Heart left ventricle (tissue), 16 donors: Measurements from ENCODE around the gene RIMS1. TPM values are rescaled to one million over a fixed set of nuclear protein-coding genes. Genes with fewer than 3 reads are reported as not detected.

Experiments used
- ATAC-seq, 4 donors: fragments of 200-7000 bp; cut with Tn5 transposase; one replicate each; pipeline ENCODE4 v1.9.1; 2020 to 2022; ENCODE audit warnings: moderate library complexity in 4 of 4, mild to moderate bottlenecking in 3 of 4, moderate number of reproducible peaks in 1 of 4
- DNase-seq, 5 donors: peaks; one replicate each; pipeline ENCODE4 v3.0.0-alpha.2; 2020
- H3K27ac ChIP-seq, 12 donors: fragments of 200-600 bp; sonication (generic) in 4 of 12; one replicate each; pipeline versions ENCODE4 v1.5.0 to v1.8.0; 2016 to 2022; ENCODE audit warnings: mild to moderate bottlenecking in 2 of 12
- H3K27me3 ChIP-seq, 9 donors: fragments of 200-600 bp; sonication (generic) in 2 of 9; one replicate each; pipeline versions ENCODE4 v1.5.1 to v1.8.0; 2016 to 2022; ENCODE audit warnings: mild to moderate bottlenecking in 3 of 9
- H3K36me3 ChIP-seq, 9 donors: fragments of 200-600 bp; sonication (generic) in 2 of 9; one replicate each; pipeline versions ENCODE4 v1.5.0 to v1.8.0; 2018 to 2022; ENCODE audit warnings: mild to moderate bottlenecking in 2 of 9
- H3K4me1 ChIP-seq, 12 donors: fragments of 200-600 bp; sonication (generic) in 4 of 12; one replicate each; pipeline versions ENCODE4 v1.5.0 to v1.8.0; 2016 to 2022; ENCODE audit warnings: mild to moderate bottlenecking in 3 of 12
- H3K4me3 ChIP-seq, 12 donors: fragments of 200-600 bp; sonication (generic) in 4 of 12; one replicate each; pipeline versions ENCODE4 v1.5.0 to v1.8.0; 2017 to 2022; ENCODE audit warnings: mild to moderate bottlenecking in 9 of 12, moderate library complexity in 4 of 12
- H3K9me3 ChIP-seq, 12 donors: fragments of 200-600 bp; sonication (generic) in 4 of 12; one replicate each; pipeline versions ENCODE4 v1.5.0 to v1.8.0; 2016 to 2022; ENCODE audit warnings: mild to moderate bottlenecking in 1 of 12
- POLR2A ChIP-seq, 2 donors: fragments of 450-650 bp; IDR thresholded peaks; one replicate each; pipeline ENCODE4 v1.6.1; 2017; ENCODE audit warnings: antibody characterized with exemption in 2 of 2, mild to moderate bottlenecking in 2 of 2, moderate library complexity in 2 of 2
- WGBS, 4 donors: extraction: QIAGEN DNeasy Blood & Tissue Kit in 2 of 4; methylation state at CpG; one replicate each; pipeline versions ENCODE4 v1.1.5 to v1.1.7; 2013 to 2018; 5-methylcytosine and 5-hydroxymethylcytosine counted together
- intact Hi-C, 10 donors: fragments of 100-400 bp; cut with DNase I; formaldehyde crosslinking; loops; one replicate each; pipeline versions ENCODE4 v1.11.1 to v1.14.2; 2022
- polyA plus RNA-seq, 2 donors: library from polyadenylated mRNA; stranded (reverse); fragments of 200-250 nt; gene quantifications; one replicate each; pipeline ENCODE4 v1.2.3, GENCODE V29; 2013
- total RNA-seq, 9 donors: library from RNA; depleted of rRNA in 2 of 9; stranded (reverse); fragments of >200 nt in 2 of 9; fragmentation: NEBNext Ultra II Directional in 3 of 9; extraction: Animal tissue kit (Norgen Biotek cat#: 25700) in 3 of 9; gene quantifications; one replicate each; pipeline versions ENCODE4 v1.1.0 to v1.2.4, GENCODE V29; 2016 to 2023
- TF ChIP-seq, protein P1 (sequence below), 12 donors: fragments of 200-600 bp; sonication (generic) in 4 of 12; IDR thresholded peaks; one replicate each; pipeline versions ENCODE4 v1.5.0 to v1.8.0; 2018 to 2022; ENCODE audit warnings: antibody characterized with exemption in 12 of 12, mild to moderate bottlenecking in 5 of 12
- donor health status: ischemic (EF 13 %, LVEDD 7.1; RV severe dilation, severe dysfunction).
- donor health status: healthy with polysubstance abuse.
- donor health status: DM: no; HTN: yes; CAD: no.
- donor health status: DM: no; HTN: no; CAD: no.
- donor health status: ischemic (EF 25% LVEDD 6.9; RV normal size, moderate dysfunction).
- donor health status: ischemic (EF 25% LVEDD 5.7; RV mildly dilated, moderate dysfunction).
- donor health status: healthy.
- donor health status: DM: yes; HTN: yes; CAD: no.
- donor health status: ischemic (EF 35%, LVEDD 5.7; RV mildly dilated, moderate dysfunction).
- donor health status: nonischemic (EF 11% LVEDD 7.7; RV severe dilation, severe dysfunction).
- donor health status: DM: yes; HTN: yes; CAD: no.
- donor health status: PGD.
- donor health status: ischemic (EF 29% LVEDD 5.4; RV normal size, mild dysfunction).
- donor health status: nonischemic (EF 23%, LVEDD 6.1; RV moderate dilation, normal function).

The RIMS1 gene
- total and polyA plus RNA-seq, 11 donors, result 0.11 to 3.2 (median 1.1) TPM; not detected in 4

DNA sequence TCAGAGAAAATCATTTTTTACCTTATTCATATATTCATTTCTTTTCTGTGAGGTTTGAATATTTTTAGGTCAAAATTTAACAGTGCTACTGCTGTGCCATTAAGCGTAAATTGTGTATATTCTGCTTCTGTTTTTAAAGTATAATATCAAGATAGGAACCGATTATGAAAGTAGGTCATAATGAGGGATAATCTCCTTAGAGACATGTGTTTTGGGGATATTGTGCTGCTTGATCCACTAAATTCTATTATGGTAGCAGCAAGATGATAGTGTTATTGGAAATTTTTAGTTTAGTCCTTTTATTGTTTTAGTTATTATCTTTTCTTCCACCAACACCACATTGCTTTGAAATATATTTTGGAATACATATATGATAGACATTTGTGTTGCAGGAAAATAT lies 244.0 kb downstream of the RIMS1 start:
- Histone ChIP-seq H3K4me3 (no peak overlapping the region), H3K27ac (no peak overlapping the region), H3K9me3 (peaks cover 0 to 4% (median 0%) of the 10 kb centered on the region in 12 donors), H3K4me1 (no peaks in the 10 kb centered on the region), H3K36me3 (no peaks in the 10 kb centered on the region), H3K27me3 (no peaks in the 10 kb centered on the region)
- no peak for TF ChIP-seq POLR2A (IDR thresholded peaks at IDR 0.05)
- TF ChIP-seq, protein P1, sequence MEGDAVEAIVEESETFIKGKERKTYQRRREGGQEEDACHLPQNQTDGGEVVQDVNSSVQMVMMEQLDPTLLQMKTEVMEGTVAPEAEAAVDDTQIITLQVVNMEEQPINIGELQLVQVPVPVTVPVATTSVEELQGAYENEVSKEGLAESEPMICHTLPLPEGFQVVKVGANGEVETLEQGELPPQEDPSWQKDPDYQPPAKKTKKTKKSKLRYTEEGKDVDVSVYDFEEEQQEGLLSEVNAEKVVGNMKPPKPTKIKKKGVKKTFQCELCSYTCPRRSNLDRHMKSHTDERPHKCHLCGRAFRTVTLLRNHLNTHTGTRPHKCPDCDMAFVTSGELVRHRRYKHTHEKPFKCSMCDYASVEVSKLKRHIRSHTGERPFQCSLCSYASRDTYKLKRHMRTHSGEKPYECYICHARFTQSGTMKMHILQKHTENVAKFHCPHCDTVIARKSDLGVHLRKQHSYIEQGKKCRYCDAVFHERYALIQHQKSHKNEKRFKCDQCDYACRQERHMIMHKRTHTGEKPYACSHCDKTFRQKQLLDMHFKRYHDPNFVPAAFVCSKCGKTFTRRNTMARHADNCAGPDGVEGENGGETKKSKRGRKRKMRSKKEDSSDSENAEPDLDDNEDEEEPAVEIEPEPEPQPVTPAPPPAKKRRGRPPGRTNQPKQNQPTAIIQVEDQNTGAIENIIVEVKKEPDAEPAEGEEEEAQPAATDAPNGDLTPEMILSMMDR (IDR thresholded peaks at IDR 0.05), result no peak
- intact Hi-C loops, result no loop called here
- DNase-seq (no peak), ATAC-seq (no peak)
- WGBS, 4 donors, result 78 to 87% (median 82%) methylated on average over 2 of the region's 2 CpGs

DNA sequence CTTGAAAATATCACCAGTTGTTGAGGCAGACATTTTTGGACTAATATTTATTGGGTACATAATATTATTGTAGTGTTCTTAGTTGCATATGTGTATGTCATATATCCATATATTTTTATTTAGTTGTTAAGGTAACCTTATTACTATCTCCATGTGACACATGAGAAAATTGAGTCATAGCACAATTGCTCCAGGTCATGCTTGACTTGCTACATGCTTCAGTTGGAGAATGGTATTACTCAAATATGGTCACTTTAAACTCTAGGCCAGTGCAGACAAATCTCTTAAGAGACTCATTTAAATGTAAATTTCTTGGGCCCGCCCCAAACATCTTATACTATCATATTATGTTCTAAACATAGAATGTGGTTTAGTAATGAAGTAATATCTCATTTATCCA lies 246.1 kb downstream of the RIMS1 start:
- intact Hi-C loops, result no loop called here
- no peak for TF ChIP-seq POLR2A (IDR thresholded peaks at IDR 0.05)
- TF ChIP-seq, protein P1 (IDR thresholded peaks at IDR 0.05), result no peak
- Histone ChIP-seq H3K4me1 (no peaks in the 10 kb centered on the region), H3K27ac (no peak overlapping the region), H3K9me3 (no peaks in the 10 kb centered on the region), H3K4me3 (no peak overlapping the region), H3K27me3 (no peaks in the 10 kb centered on the region), H3K36me3 (no peaks in the 10 kb centered on the region)
- DNase-seq, result no peak
- WGBS, 4 donors, result 74 to 85% (median 80%) methylated on average over 1 of the region's 1 CpG
- no peak for ATAC-seq

- TF ChIP-seq, protein P1 (IDR thresholded peaks at IDR 0.05), result no peak
- H3K9me3 ChIP-seq, result no peaks in the 10 kb centered on the region
- no peaks in the 10 kb centered on the region for H3K36me3 ChIP-seq
- H3K27me3 ChIP-seq, result no peaks in the 10 kb centered on the region
- H3K4me3 ChIP-seq, result no peak overlapping the region
- no peak overlapping the region for H3K27ac ChIP-seq
- no peak for DNase-seq
- no peaks in the 10 kb centered on the region for H3K4me1 ChIP-seq
- no peak for ATAC-seq
- intact Hi-C loops, result no loop called here
These were observed 246.5 kb downstream of the RIMS1 start for GRCh38 chr6:72132851-72133250.

- H3K27me3 ChIP-seq, result no peaks in the 10 kb centered on the region
- no peak overlapping the region for H3K4me3 ChIP-seq
- TF ChIP-seq, protein P1 (IDR thresholded peaks at IDR 0.05), result no peak
- TF ChIP-seq POLR2A (IDR thresholded peaks at IDR 0.05), result no peak
- ATAC-seq (no peak), DNase-seq (no peak)
- H3K4me1 ChIP-seq, result no peaks in the 10 kb centered on the region
- no peaks in the 10 kb centered on the region for H3K36me3 ChIP-seq
- no peaks in the 10 kb centered on the region for H3K9me3 ChIP-seq
- 74 to 84% (median 75%) methylated on average over 1 of the region's 1 CpG for WGBS, 4 donors
- no peak overlapping the region for H3K27ac ChIP-seq
- intact Hi-C loops, result no loop called here
These were observed 247.0 kb downstream of the RIMS1 start for GRCh38 chr6:72133324-72133723.
